DND-41 (cell line): ENCODE measurements around the gene ACLY.
"Not testable (repeated sequence)": the region's sequence is repeated elsewhere in the genome, so short reads cannot be mapped to it uniquely, and the experiment has no call there.

Source experiments
- ATAC-seq: fragments of 200-7000 bp; cut with Tn5 transposase; 3 replicates; pipeline ENCODE4 v1.9.1; 2021; ENCODE audit warnings: low read depth; ENCODE audit not compliant: insufficient read depth
- DNase-seq: peaks from one replicate; pipeline ENCODE4 v3.0.0-alpha.2; 2020
- H2AFZ ChIP-seq: 2 replicates; pipeline ENCODE4 v1.6.0; 2012; ENCODE audit warnings: low read depth, low read length
- H3K27ac ChIP-seq: 2 replicates; pipeline ENCODE4 v1.5.1; 2012; ENCODE audit warnings: low read length, inconsistent platforms
- H3K27me3 ChIP-seq: fragments of 200-600 bp; sonication (generic); 2 replicates; pipeline ENCODE4 v1.6.0; 2012; ENCODE audit warnings: low read length, mild to moderate bottlenecking, inconsistent platforms; ENCODE audit not compliant: insufficient read depth, poor library complexity
- H3K36me3 ChIP-seq: 2 replicates; pipeline ENCODE4 v1.5.1; 2012; ENCODE audit warnings: low read length, inconsistent platforms; ENCODE audit not compliant: insufficient read depth
- H3K4me1 ChIP-seq: 2 replicates; pipeline ENCODE4 v1.5.1; 2012; ENCODE audit warnings: mild to moderate bottlenecking, low read length; ENCODE audit not compliant: insufficient read depth
- H3K4me2 ChIP-seq: 2 replicates; pipeline ENCODE4 v1.6.0; 2012; ENCODE audit warnings: mild to moderate bottlenecking, moderate library complexity, low read length, inconsistent platforms; ENCODE audit not compliant: insufficient read depth
- H3K4me3 ChIP-seq, 2 experiments: fragments of 200-600 bp in 1 of 2; shearing (Covaris generic) in 1 of 2; 2 replicates each; pipeline ENCODE4 v1.5.1; 2012 to 2016; ENCODE audit warnings: inconsistent platforms in 2 of 2, low read length in 2 of 2, mild to moderate bottlenecking in 2 of 2, low read depth in 1 of 2, moderate library complexity in 1 of 2
- H3K79me2 ChIP-seq: 2 replicates; pipeline ENCODE4 v1.6.0; 2012; ENCODE audit warnings: low read length, inconsistent platforms; ENCODE audit not compliant: insufficient read depth
- H3K9ac ChIP-seq: 2 replicates; pipeline ENCODE4 v1.6.0; 2012; ENCODE audit warnings: low read depth, mild to moderate bottlenecking, inconsistent platforms, low read length, moderate library complexity
- H3K9me3 ChIP-seq: 2 replicates; pipeline ENCODE4 v1.5.1; 2012; ENCODE audit warnings: low read length, moderate library complexity, mild to moderate bottlenecking, inconsistent platforms; ENCODE audit not compliant: insufficient read depth, severe bottlenecking
- H4K20me1 ChIP-seq: 2 replicates; pipeline ENCODE4 v1.6.0; 2012; ENCODE audit warnings: low read length; ENCODE audit not compliant: insufficient read depth
- EZH2 ChIP-seq: IDR thresholded peaks from 3 replicates; pipeline ENCODE4 v1.6.1; 2012; ENCODE audit warnings: borderline replicate concordance, low read depth, mild to moderate bottlenecking, moderate library complexity, low read length, inconsistent platforms; ENCODE audit not compliant: severe bottlenecking
- TF ChIP-seq, protein P1 (sequence below): IDR thresholded peaks from 2 replicates; pipeline ENCODE4 v1.5.1; 2012; ENCODE audit warnings: borderline replicate concordance, low read length, moderate library complexity, mild to moderate bottlenecking; ENCODE audit not compliant: poor library complexity, severe bottlenecking; ENCODE audit errors: extremely low read depth

ACLY gene

DNA sequence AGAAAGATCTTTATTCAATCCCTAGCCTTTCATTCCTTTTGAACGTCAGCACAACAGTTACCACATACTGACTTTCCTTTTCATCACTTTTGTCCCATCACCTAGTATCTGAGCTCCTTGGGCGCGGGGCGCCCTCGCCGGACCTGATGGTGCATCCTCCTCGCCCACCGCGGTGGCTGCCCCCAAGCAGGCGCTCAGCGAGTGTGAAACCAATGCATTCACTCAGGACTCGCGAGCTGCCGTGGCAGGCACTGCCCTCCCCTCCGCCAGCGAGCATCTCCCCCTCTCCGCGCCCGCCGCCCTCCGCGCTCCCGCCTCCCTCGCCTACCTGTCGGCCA is 54.3 kb downstream of the ACLY start:
- Histone ChIP-seq H3K9me3 (no peaks in the 10 kb centered on the region), H2AFZ (peak overlapping the region; percentile 97), H3K36me3 (peaks cover 31% of the 10 kb centered on the region), H4K20me1 (peaks cover 41% of the 10 kb centered on the region), H3K4me1 (peaks cover 35% of the 10 kb centered on the region), H3K27ac (peak overlapping the region; percentile 85), H3K9ac (peak overlapping the region; percentile 83), H3K4me3 (peak overlapping the region; percentile 91 to 98), H3K79me2 (peaks cover 56% of the 10 kb centered on the region), H3K27me3 (no peaks in the 10 kb centered on the region), H3K4me2 (peak overlapping the region; percentile 93)
- TF ChIP-seq EZH2, result no peak
- TF ChIP-seq, protein P1, sequence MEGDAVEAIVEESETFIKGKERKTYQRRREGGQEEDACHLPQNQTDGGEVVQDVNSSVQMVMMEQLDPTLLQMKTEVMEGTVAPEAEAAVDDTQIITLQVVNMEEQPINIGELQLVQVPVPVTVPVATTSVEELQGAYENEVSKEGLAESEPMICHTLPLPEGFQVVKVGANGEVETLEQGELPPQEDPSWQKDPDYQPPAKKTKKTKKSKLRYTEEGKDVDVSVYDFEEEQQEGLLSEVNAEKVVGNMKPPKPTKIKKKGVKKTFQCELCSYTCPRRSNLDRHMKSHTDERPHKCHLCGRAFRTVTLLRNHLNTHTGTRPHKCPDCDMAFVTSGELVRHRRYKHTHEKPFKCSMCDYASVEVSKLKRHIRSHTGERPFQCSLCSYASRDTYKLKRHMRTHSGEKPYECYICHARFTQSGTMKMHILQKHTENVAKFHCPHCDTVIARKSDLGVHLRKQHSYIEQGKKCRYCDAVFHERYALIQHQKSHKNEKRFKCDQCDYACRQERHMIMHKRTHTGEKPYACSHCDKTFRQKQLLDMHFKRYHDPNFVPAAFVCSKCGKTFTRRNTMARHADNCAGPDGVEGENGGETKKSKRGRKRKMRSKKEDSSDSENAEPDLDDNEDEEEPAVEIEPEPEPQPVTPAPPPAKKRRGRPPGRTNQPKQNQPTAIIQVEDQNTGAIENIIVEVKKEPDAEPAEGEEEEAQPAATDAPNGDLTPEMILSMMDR, result no peak
- DNase-seq (no peak), ATAC-seq (peak; percentile 51)

DNA sequence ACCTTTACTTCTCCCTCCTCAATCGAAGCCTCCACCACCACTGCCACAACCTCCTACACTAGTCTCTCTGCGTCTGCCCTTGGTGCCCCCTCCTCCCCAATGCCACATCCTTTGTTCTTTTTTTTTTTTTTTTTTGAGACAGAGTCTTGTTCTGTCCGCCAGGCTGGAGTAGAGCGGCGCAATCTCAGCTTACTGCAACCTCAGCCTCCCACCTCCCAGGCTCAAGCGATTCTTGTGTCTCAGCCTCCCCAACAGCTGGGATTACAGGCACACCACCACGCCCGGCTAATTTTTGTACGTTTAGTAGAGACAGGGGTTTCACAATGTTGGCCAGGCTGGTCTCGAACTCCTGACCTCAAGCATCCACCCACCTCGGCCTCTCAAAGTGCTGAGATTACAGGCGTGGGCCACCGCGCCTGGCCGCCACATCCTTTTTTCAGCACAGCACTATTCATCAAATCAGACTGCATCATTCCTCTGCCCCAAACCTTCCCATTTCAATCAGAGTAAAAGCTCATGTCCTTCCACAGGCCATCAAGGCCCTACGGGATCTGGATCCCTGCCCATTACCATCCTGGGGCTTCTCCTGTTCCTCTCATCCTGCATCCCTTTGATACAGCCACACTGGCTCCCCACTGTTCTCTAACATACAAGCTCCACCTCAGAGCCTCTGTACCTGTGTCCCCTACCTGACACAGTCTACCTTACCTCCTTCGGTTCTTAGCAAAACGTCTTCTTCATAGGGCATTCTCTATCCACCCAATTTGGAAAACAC is 55.5 kb downstream of the ACLY start:
- H3K4me3 ChIP-seq, result peak overlapping the region; percentile 91 to 98; a peak in 3 of 4 replicates
- H3K27me3 ChIP-seq, result no peaks in the 10 kb centered on the region
- peak overlapping the region; percentile 25; the same call in 1 of the 2 replicates for H3K27ac ChIP-seq
- DNase-seq (peak; percentile 51), ATAC-seq (no peak)
- H3K36me3 ChIP-seq, result peaks cover 21% of the 10 kb centered on the region
- H3K79me2 ChIP-seq, result peaks cover 67% of the 10 kb centered on the region
- H3K9me3 ChIP-seq, result no peaks in the 10 kb centered on the region
- H3K4me2 ChIP-seq, result peak overlapping the region; percentile 93
- TF ChIP-seq, protein P1, result no peak
- TF ChIP-seq EZH2, result no peak
- H3K9ac ChIP-seq, result peak overlapping the region; percentile 83
- H3K4me1 ChIP-seq, result peaks cover 35% of the 10 kb centered on the region
- H4K20me1 ChIP-seq, result peaks cover 45% of the 10 kb centered on the region
- no peak overlapping the region for H2AFZ ChIP-seq

DNA sequence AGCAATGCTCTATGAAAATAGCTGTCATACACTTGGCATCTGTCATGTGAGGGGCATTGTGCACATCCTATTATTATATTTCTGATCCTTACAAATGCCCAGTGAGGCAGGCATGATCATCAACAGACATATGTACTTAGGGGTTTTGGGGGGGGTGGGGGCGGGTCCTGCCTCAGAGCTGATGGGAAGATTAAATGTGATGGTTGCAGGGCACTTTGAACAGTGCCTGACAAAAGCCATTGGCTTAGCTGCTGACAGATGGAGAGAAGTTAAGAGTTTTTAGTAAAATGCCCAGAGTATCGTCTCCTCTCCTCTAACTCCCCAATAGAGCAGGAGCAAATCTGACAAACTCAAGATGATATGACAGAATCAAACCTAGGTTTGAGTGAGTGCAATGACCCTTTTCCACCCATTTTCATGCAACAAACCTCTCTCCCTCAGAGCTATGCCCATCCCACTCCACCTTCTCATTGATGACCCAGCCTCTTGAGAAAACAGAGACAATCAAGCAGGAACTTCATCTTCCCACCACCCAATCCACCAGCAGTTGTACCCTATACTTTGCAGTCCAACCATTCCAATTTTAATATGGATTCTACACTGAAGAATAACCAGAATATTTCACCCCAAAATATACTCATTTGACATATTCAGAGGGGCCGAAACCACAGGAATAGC is 58.4 kb downstream of the ACLY start:
- no peak for TF ChIP-seq EZH2
- TF ChIP-seq, protein P1, result no peak
- H3K9me3 ChIP-seq, result no peaks in the 10 kb centered on the region
- no peak for DNase-seq

DNA sequence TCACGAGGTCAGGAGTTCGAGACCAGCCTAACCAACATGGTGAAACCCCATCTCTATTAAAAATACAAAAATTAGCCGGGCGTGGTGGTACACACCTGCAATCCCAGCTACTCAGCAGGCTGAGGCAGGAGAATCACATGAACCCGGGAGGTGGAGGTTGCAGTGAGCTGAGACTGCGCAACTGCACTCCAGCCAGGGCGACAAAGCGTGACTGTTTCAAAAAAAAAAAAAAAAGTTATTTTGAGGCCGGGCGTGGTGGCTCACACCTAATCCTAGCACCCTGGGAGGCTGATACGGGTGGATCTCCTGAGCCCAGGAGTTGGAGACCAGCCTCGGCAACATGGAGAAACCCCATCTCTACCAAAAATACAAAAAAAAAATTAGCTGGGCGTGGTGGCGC is 67.4 kb downstream of the ACLY start:
- not testable (repeated sequence) for H3K4me1 ChIP-seq, H3K4me2 ChIP-seq, H3K9me3 ChIP-seq, H2AFZ ChIP-seq, DNase-seq, H3K27me3 ChIP-seq, ATAC-seq, H3K4me3 ChIP-seq, H3K27ac ChIP-seq, H3K9ac ChIP-seq
- H3K36me3 ChIP-seq, result peaks cover 46% of the 10 kb centered on the region
- H3K79me2 ChIP-seq, result peaks cover 73% of the 10 kb centered on the region
- H4K20me1 ChIP-seq, result peaks cover 26% of the 10 kb centered on the region; the same call in 1 of the 2 replicates

More for the DNA sequence above, 58.4 kb downstream of the ACLY start:
- no peak overlapping the region for H2AFZ ChIP-seq
- peaks cover 5% of the 10 kb centered on the region; the same call in 1 of the 2 replicates for H3K36me3 ChIP-seq
- no peak for ATAC-seq
- H4K20me1 ChIP-seq, result peaks cover 49% of the 10 kb centered on the region
- H3K4me1 ChIP-seq, result peaks cover 32% of the 10 kb centered on the region
- H3K4me3 ChIP-seq, result no peak overlapping the region
- H3K4me2 ChIP-seq, result no peak overlapping the region; the same call in 1 of the 2 replicates
- H3K27me3 ChIP-seq, result no peaks in the 10 kb centered on the region
- no peak overlapping the region for H3K9ac ChIP-seq
- no peak overlapping the region for H3K27ac ChIP-seq
- peaks cover 92% of the 10 kb centered on the region for H3K79me2 ChIP-seq
